Measurements from ENCODE around the gene BCO2.

BCO2 gene

DNA sequence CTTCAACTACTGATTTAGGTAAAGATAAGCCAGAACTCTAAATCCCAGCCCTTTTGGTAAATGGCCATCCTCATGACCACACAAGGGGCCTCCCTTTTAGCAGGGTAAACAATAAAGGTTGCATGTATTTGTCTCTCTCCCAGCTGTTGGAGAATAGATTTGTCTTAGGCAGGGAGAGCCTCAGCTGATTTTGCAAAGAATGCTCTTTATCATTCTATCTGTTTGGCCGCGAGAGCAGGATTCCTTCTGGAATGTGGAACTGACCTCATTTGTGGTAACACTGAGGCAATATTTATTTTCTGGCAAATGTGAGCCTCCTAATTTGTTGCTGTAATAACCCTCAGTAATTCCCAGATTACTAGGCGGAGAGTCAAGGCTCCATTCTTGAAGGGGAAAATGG is 66.2 kb downstream of the BCO2 start:
- no peak overlapping the region for H3K4me3 ChIP-seq (replicated peaks; ENCODE audit: low read depth, low read length)
- no peak for DNase-seq (ENCODE audit: extremely low read depth, low read depth)
- TF ChIP-seq, protein P1, sequence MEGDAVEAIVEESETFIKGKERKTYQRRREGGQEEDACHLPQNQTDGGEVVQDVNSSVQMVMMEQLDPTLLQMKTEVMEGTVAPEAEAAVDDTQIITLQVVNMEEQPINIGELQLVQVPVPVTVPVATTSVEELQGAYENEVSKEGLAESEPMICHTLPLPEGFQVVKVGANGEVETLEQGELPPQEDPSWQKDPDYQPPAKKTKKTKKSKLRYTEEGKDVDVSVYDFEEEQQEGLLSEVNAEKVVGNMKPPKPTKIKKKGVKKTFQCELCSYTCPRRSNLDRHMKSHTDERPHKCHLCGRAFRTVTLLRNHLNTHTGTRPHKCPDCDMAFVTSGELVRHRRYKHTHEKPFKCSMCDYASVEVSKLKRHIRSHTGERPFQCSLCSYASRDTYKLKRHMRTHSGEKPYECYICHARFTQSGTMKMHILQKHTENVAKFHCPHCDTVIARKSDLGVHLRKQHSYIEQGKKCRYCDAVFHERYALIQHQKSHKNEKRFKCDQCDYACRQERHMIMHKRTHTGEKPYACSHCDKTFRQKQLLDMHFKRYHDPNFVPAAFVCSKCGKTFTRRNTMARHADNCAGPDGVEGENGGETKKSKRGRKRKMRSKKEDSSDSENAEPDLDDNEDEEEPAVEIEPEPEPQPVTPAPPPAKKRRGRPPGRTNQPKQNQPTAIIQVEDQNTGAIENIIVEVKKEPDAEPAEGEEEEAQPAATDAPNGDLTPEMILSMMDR (IDR thresholded peaks at IDR 0.05; ENCODE audit: low read depth, low read length, missing control alignments), result no peak

DNA sequence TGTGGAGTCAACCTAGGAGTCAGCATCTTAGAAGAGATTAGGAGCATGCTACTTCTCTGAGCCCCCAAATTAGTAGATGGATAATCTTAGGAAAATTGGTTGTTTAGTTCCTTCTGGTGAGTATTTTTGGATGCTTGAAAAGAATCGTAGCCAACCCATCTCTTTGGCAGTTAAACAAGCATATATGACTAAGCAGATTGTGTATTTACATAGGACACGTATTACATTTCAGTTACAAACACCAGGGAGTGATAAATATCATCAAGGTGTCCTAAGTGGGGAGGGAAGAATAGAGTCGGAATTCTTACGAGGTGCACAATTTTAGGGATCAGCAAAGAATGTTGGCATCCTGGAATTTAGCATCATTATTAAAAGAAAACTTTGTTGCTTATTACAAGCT is 71.9 kb downstream of the BCO2 start:
- no peak for DNase-seq (ENCODE audit: extremely low read depth, low read depth)
- TF ChIP-seq, protein P1 (IDR thresholded peaks at IDR 0.05; ENCODE audit: low read depth, low read length, missing control alignments), result no peak
- no peak overlapping the region for H3K4me3 ChIP-seq (replicated peaks; ENCODE audit: low read depth, low read length)

DNA sequence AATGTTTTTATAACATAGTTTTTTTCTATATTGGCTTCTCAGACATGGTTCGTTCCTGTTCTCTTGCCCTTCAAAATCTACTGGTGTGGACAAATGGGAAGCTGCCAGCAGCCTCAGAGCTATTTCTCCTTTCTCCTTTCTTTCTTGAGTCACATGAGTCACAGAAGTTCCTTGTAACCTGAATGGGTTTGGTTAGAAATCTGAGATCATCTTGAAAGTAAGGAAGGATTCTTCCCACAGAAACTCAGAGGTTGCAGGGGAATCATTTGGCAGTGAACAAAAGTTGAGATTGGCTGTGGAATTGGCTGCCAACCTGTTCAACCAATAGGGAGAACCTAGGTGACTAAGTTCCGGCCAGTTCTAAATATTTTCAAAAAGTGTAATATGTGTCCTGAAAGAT is 72.9 kb downstream of the BCO2 start:
- TF ChIP-seq, protein P1 (IDR thresholded peaks at IDR 0.05; ENCODE audit: low read depth, low read length, missing control alignments), result no peak

DNA sequence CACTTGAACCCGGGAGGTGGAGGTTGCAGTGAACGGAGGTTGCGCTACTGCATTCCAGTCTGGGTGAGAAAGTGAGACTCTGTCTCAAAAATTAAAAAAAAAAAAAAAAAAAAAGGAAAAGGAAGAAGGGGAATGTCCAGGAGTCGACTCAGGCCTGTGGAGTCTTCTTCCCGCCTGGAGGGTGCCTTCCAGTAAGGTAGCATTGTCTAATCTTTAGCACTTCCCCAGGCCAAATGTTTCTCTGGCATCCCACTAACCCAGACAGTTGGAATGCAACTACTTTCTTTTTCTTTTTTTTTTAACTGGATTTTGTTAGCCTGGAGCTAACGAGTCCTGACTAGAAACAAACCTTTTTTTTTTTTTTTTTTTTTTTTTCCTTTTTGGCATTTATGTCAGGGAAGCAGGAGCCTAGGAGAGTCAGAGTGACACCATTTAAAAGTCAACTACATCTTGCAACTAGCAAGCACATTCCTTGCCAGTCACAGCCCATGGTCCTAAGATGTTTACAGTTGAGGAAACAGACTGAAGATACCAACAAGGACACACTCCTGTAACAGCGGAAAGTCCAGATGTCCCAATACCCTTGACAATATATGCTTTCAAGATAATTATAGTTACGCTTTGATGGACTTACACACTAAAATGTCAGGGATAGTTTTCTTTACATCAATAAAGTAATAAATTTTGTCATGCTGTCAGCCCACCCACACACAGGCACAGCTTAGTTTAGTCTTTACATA is 74.7 kb downstream of the BCO2 start:
- TF ChIP-seq, protein P1 (IDR thresholded peaks at IDR 0.05; ENCODE audit: low read depth, low read length, missing control alignments), result no peak
- no peak for DNase-seq (ENCODE audit: extremely low read depth, low read depth)

More for the DNA sequence above, 72.9 kb downstream of the BCO2 start:
- no peak overlapping the region for H3K4me3 ChIP-seq (replicated peaks; ENCODE audit: low read depth, low read length)
- no peak for DNase-seq (ENCODE audit: extremely low read depth, low read depth)

DNA sequence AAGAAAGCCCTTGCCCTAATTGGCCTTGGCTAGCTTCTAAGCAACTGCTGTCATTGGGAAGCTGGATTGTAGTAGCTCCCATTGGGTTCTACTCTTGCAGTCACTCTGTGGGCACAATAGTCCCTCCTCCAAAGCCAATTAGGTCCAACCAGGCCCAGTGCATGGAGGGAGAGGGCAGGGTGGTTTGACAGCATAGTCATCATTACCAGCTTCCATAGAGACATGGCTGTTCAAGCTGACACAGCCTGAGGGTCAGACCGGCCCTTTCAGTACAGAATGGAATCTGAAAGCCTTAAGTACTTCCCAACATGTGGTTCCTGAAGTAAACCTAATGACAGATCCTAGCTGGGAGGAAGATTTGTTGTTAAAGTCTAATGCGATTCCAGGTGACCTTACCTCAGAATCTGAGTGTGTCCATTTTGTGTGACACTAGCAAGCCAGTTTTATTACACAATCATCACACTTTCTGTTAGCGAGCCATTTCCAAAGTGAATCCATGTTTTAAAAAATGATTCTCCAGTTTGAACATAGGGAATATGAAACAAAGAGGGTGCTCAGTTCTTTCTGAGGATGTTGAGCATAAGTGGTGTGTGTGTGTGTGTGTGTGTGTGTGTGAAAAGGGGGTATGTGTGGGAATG is 78.4 kb downstream of the BCO2 start:
- TF ChIP-seq, protein P1 (IDR thresholded peaks at IDR 0.05; ENCODE audit: low read depth, low read length, missing control alignments), result no peak
- no peak for DNase-seq (ENCODE audit: extremely low read depth, low read depth)
- H3K4me3 ChIP-seq (replicated peaks; ENCODE audit: low read depth, low read length), result no peak overlapping the region

More for the DNA sequence above, 74.7 kb downstream of the BCO2 start:
- H3K4me3 ChIP-seq (replicated peaks; ENCODE audit: low read depth, low read length), result no peak overlapping the region

DNA sequence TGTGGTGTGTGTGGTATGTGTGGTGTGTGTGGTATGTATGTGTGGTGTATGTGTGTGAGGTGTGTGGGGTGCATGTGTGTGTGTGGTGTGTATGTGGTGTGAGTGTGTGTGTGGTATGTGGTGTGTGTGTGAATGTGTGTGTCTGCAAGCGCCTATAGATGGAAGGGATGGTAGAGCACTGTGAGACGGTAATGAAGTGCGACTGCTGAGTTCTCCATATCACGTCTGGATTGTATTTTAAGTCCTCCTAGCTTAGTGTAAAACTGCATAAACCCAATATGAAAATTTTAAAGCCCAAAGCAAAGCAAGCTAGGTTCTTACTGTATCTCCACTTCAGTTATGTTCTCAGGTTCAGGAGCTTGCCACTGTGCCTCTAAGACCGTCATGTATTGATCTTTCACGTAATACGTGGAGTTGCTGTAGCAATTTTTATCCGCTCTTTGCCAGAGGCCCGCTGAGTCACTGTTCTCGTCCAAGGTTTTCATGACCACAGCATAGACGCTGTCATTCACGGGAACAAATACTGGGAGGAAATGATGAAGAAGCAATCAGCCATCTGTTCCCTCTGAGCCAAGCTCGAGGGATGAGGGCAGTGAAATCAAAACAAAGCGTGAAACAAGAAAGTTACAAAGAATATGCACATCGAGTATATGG is 79.9 kb downstream of the BCO2 start:
- no peak for DNase-seq (ENCODE audit: extremely low read depth, low read depth)
- no peak overlapping the region for H3K4me3 ChIP-seq (replicated peaks; ENCODE audit: low read depth, low read length)
- TF ChIP-seq, protein P1 (IDR thresholded peaks at IDR 0.05; ENCODE audit: low read depth, low read length, missing control alignments), result no peak

Data from HFF-Myc (cell line).